ENCODE data around the gene ASL. TPM values are rescaled to one million over a fixed set of nuclear protein-coding genes. Genes with fewer than 3 reads are reported as not detected.
A peak's percentile ranks its signal among the peaks of the same experiment; 100 is the strongest.

The ASL gene
- polyA plus RNA-seq, 2 of the 4 experiments (the other 2 are of a cell fraction), result 20.2 to 23.4 TPM

GRCh38 chr7:66050990-66051448 lies 24.6 kb upstream of the ASL start:
- FAIRE-seq (no peak), ATAC-seq (peak; percentile 80 to 85), DNase-seq (ENCODE audit: low read depth in 1 of 2, low spot score in 1 of 2) (peak in 1 of 2 experiments; percentile 81)
- H3K9me3 ChIP-seq, result no peaks in the 10 kb centered on the region
- 26% methylated on average over 3 of the region's 3 CpGs for WGBS (ENCODE audit: missing lambda C conversion rate)
- no peak for TF ChIP-seq RARB (CRISPR knock-in tag; IDR thresholded peaks at IDR 0.05)
- no peak for TF ChIP-seq SREBF2 (IDR thresholded peaks at IDR 0.05)
- peak; percentile 29; the same call in 1 of the 2 replicates for TF ChIP-seq JUNB (IDR thresholded peaks at IDR 0.05)
- TF ChIP-seq CBX2 (IDR thresholded peaks at IDR 0.05; ENCODE audit: borderline replicate concordance, low read depth), result no peak
- TF ChIP-seq, protein P1, sequence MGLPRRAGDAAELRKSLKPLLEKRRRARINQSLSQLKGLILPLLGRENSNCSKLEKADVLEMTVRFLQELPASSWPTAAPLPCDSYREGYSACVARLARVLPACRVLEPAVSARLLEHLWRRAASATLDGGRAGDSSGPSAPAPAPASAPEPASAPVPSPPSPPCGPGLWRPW (IDR thresholded peaks at IDR 0.05), result peak; percentile 43; the same call in 1 of the 2 replicates
- TF ChIP-seq FOSL2 (IDR thresholded peaks at IDR 0.05), result no peak
- TF ChIP-seq FOSL2 (CRISPR knock-in tag; IDR thresholded peaks at IDR 0.05), result peak; percentile 30
- TF ChIP-seq, protein P2, sequence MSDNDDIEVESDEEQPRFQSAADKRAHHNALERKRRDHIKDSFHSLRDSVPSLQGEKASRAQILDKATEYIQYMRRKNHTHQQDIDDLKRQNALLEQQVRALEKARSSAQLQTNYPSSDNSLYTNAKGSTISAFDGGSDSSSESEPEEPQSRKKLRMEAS (IDR thresholded peaks at IDR 0.05), result peak; percentile 66; the same call in 1 of the 2 replicates
- peak in 1 of 2 experiments; percentile 47; a peak in 1 of 5 replicates for TF ChIP-seq EP300 (IDR thresholded peaks at IDR 0.05)
- TF ChIP-seq MAFK (IDR thresholded peaks at IDR 0.05; ENCODE audit: partially characterized antibody), result no peak
- TF ChIP-seq JUN (IDR thresholded peaks at IDR 0.05), result peak in 1 of 2 experiments; percentile 54; a peak in 2 of 5 replicates
- TF ChIP-seq BCL3 (IDR thresholded peaks at IDR 0.05), result no peak
- TF ChIP-seq RAD21 (conservative IDR thresholded peaks at IDR 0.05 in 1 of 2, IDR thresholded peaks at IDR 0.05 in 1 of 2), result 0 out of 5 replicates have a peak, but pooled peaks have one; percentile 11 to 14
- peak; percentile 88 to 96; a peak in 3 of 4 replicates for TF ChIP-seq CEBPB (IDR thresholded peaks at IDR 0.05)
- TF ChIP-seq, protein P3, sequence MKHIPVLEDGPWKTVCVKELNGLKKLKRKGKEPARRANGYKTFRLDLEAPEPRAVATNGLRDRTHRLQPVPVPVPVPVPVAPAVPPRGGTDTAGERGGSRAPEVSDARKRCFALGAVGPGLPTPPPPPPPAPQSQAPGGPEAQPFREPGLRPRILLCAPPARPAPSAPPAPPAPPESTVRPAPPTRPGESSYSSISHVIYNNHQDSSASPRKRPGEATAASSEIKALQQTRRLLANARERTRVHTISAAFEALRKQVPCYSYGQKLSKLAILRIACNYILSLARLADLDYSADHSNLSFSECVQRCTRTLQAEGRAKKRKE (CRISPR knock-in tag; IDR thresholded peaks at IDR 0.05; ENCODE audit: low read depth), result no peak
- ChIA-PET POLR2A (no interaction called here), CTCF (interaction anchor here (1.0 kb wide), 1 partner anchor 14 kb away, joined by 3 read pairs; no protein-coding TSS in a partner anchor)
- no peak overlapping the region for H3K4me3 ChIP-seq
- H3K4me1 ChIP-seq, result peaks cover 38% of the 10 kb centered on the region
- peak overlapping the region; percentile 47 for H3K4me2 ChIP-seq
- H3K27ac ChIP-seq, result peak overlapping the region; percentile 21 to 87

DNA sequence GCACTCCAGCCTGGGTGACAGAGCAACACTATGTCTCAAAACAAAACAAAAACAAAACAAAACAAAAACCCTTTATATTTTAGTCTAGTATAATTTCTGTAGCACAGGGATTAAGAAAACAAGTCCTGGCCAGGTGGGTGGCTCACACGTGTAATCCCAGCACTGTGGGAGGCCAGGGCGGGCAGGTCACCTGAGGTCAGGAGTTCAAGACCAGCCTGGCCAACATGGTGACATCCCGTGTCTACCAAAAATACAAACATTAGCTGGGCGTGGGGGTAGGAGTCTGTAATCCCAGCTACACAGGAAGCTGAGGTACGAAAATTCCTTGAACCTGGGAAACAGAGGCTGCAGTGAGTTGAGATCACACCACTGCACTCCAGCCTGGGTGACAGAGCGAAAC lies 23.2 kb upstream of the ASL start:
- POLR2A ChIA-PET, result interaction anchor here (0.6 to 1.3 kb wide), 2 partner anchors 23 to 31 kb away, joined by 3 to 4 read pairs; partner anchors contain the start of gene ASL
- TF ChIP-seq TP53 (CRISPR knock-in tag; IDR thresholded peaks at IDR 0.05) (no peak), JUNB (IDR thresholded peaks at IDR 0.05) (no peak), ZNF302 (CRISPR knock-in tag; IDR thresholded peaks at IDR 0.05) (no peak), RAD21 (conservative IDR thresholded peaks at IDR 0.05 in 1 of 2, IDR thresholded peaks at IDR 0.05 in 1 of 2) (no peak), TFCP2L1 (CRISPR knock-in tag; IDR thresholded peaks at IDR 0.05) (no peak), HEYL (CRISPR knock-in tag; IDR thresholded peaks at IDR 0.05) (no peak)
- TF ChIP-seq, protein P1 (IDR thresholded peaks at IDR 0.05), result no peak
- FAIRE-seq, result no peak

GRCh38 chr7:66054063-66054462 lies 21.6 kb upstream of the ASL start:
- no peak for TF ChIP-seq TP53 (CRISPR knock-in tag; IDR thresholded peaks at IDR 0.05)
- no peak for TF ChIP-seq BCL3 (IDR thresholded peaks at IDR 0.05)
- TF ChIP-seq HDAC2 (IDR thresholded peaks at IDR 0.05), result no peak
- no peak for TF ChIP-seq E2F6 (IDR thresholded peaks at IDR 0.05; ENCODE audit: borderline replicate concordance, low read depth)
- no peak for TF ChIP-seq KDM1A (IDR thresholded peaks at IDR 0.05; ENCODE audit: low read depth)
- TF ChIP-seq HOXB13 (CRISPR knock-in tag; IDR thresholded peaks at IDR 0.05; ENCODE audit: low read depth), result no peak
- no peak for TF ChIP-seq JUNB (IDR thresholded peaks at IDR 0.05)
- TF ChIP-seq POLR2AphosphoS2 (conservative IDR thresholded peaks at IDR 0.05; ENCODE audit: low read length), result no peak
- no peak for TF ChIP-seq FOXS1 (CRISPR knock-in tag; IDR thresholded peaks at IDR 0.05)
- no peak for TF ChIP-seq KDM5A (IDR thresholded peaks at IDR 0.05)
- TF ChIP-seq ZFP36 (IDR thresholded peaks at IDR 0.05; ENCODE audit: borderline replicate concordance, partially characterized antibody), result no peak
- TF ChIP-seq GATA3 (IDR thresholded peaks at IDR 0.05; ENCODE audit: borderline replicate concordance), result no peak
- TF ChIP-seq, protein P2 (IDR thresholded peaks at IDR 0.05), result no peak
- no peak for TF ChIP-seq PHF8 (IDR thresholded peaks at IDR 0.05; ENCODE audit: borderline replicate concordance, low read depth)
- ATAC-seq (no peak), FAIRE-seq (no peak), DNase-seq (ENCODE audit: low read depth in 1 of 2, low spot score in 1 of 2) (no peak)
- H3K4me3 ChIP-seq, result no peak overlapping the region
- ChIA-PET POLR2A (interaction anchor here (1.3 kb wide), 1 partner anchor 21 kb away, joined by 4 read pairs; the partner anchor contains the start of gene ASL), CTCF (interaction anchor here (1.1 to 1.8 kb wide), 2 partner anchors 10 to 21 kb away, joined by 4 read pairs; partner anchors contain the start of gene ASL)
- no peaks in the 10 kb centered on the region for H3K9me3 ChIP-seq
- H3K4me1 ChIP-seq, result peaks cover 24% of the 10 kb centered on the region
- 67% methylated on average over 6 of the region's 6 CpGs for WGBS (ENCODE audit: missing lambda C conversion rate)
- no peak overlapping the region for H3K4me2 ChIP-seq
- peak overlapping the region in 1 of 2 experiments; percentile 7; a peak in 1 of 6 replicates for H3K27ac ChIP-seq

More for the DNA sequence above, 23.2 kb upstream of the ASL start:
- CTCF ChIA-PET, result interaction anchor here (1.1 to 1.8 kb wide), 2 partner anchors 23 to 25 kb away, joined by 3 to 4 read pairs; partner anchors contain the start of gene ASL
- Histone ChIP-seq H3K27ac (peak overlapping the region; percentile 21 to 87; a peak in 4 of 6 replicates), H3K9me3 (no peaks in the 10 kb centered on the region), H3K4me2 (no peak overlapping the region), H3K4me3 (no peak overlapping the region), H3K4me1 (peaks cover 31% of the 10 kb centered on the region)
- 78% methylated on average over 6 of the region's 6 CpGs for WGBS (ENCODE audit: missing lambda C conversion rate)
- ATAC-seq (no peak), DNase-seq (ENCODE audit: low read depth in 1 of 2, low spot score in 1 of 2) (no peak)
